ENCODE data around the gene EPYC. TPM values are rescaled to one million over a fixed set of nuclear protein-coding genes. Genes with fewer than 3 reads are reported as not detected.

EPYC gene, protein sequence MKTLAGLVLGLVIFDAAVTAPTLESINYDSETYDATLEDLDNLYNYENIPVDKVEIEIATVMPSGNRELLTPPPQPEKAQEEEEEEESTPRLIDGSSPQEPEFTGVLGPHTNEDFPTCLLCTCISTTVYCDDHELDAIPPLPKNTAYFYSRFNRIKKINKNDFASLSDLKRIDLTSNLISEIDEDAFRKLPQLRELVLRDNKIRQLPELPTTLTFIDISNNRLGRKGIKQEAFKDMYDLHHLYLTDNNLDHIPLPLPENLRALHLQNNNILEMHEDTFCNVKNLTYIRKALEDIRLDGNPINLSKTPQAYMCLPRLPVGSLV
- not detected for total RNA-seq
- long read RNA-seq = 0 reads

DNA sequence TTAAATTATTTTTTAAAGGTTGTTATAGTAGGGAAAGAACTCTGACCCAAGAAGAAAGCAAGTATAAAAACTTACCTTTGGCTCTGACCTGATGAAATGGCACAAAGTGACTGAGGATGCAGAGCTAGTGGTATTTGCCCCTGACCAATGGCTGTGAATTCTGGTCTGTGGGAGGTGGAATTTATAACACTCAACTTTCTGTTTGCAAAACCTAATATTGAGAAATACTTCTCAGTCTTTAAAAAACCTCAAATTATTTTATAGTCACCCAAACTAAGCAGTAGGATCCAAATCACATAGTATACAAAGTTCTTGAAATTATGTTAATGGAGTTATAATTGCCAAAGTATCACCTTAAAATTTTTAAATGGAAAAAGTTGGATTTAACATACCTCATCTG, at the start of gene EPYC:
TSS of gene EPYC (minus strand) at position 101 of the 400 bp plus-strand sequence. CDS start 2,407 bp downstream, outside the sequence.
- TF ChIP-seq, protein P1, sequence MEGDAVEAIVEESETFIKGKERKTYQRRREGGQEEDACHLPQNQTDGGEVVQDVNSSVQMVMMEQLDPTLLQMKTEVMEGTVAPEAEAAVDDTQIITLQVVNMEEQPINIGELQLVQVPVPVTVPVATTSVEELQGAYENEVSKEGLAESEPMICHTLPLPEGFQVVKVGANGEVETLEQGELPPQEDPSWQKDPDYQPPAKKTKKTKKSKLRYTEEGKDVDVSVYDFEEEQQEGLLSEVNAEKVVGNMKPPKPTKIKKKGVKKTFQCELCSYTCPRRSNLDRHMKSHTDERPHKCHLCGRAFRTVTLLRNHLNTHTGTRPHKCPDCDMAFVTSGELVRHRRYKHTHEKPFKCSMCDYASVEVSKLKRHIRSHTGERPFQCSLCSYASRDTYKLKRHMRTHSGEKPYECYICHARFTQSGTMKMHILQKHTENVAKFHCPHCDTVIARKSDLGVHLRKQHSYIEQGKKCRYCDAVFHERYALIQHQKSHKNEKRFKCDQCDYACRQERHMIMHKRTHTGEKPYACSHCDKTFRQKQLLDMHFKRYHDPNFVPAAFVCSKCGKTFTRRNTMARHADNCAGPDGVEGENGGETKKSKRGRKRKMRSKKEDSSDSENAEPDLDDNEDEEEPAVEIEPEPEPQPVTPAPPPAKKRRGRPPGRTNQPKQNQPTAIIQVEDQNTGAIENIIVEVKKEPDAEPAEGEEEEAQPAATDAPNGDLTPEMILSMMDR (IDR thresholded peaks at IDR 0.05) = no peak
- H3K4me1 ChIP-seq = no peaks in the 10 kb centered on the region
- H3K27ac ChIP-seq = no peak within 1 kb of the TSS
- DNase-seq (no peak), ATAC-seq (no peak)
- H3K36me3 ChIP-seq = no peaks in the 10 kb centered on the region
- H3K27me3 ChIP-seq (ENCODE audit: low read depth) = no peaks in the 10 kb centered on the region
- H3K9me3 ChIP-seq = no peaks in the 10 kb centered on the region
- intact Hi-C loops (cut with DNase I) = no loop called here
- H3K4me3 ChIP-seq = no peak within 1 kb of the TSS

- Histone ChIP-seq H3K27ac (no peak overlapping the region), H3K9me3 (no peaks in the 10 kb centered on the region)
- no peak for ATAC-seq
Observed at GRCh38 chr12:91053951-91054715, 49.4 kb upstream of the EPYC start.

GRCh38 chr12:91052026-91052425, 47.3 kb upstream of the EPYC start:
- no peak overlapping the region for H3K27ac ChIP-seq
- ATAC-seq (no peak), DNase-seq (no peak)
- H3K36me3 ChIP-seq = no peaks in the 10 kb centered on the region
- H3K27me3 ChIP-seq (ENCODE audit: low read depth) = no peaks in the 10 kb centered on the region
- H3K4me3 ChIP-seq = no peak overlapping the region
- TF ChIP-seq, protein P1 (IDR thresholded peaks at IDR 0.05) = no peak
- no peaks in the 10 kb centered on the region for H3K9me3 ChIP-seq
- intact Hi-C loops (cut with DNase I) = no loop called here
- H3K4me1 ChIP-seq = no peaks in the 10 kb centered on the region

More at GRCh38 chr12:91053951-91054715, 49.4 kb upstream of the EPYC start:
- Histone ChIP-seq H3K27me3 (ENCODE audit: low read depth) (no peaks in the 10 kb centered on the region), H3K4me1 (no peaks in the 10 kb centered on the region), H3K36me3 (no peaks in the 10 kb centered on the region), H3K4me3 (no peak overlapping the region)
- no peak for DNase-seq
- TF ChIP-seq, protein P1 (IDR thresholded peaks at IDR 0.05) = no peak
- intact Hi-C loops (cut with DNase I) = no loop called here

GRCh38 chr12:91044586-91044985, 39.8 kb upstream of the EPYC start:
- H3K27me3 ChIP-seq (ENCODE audit: low read depth) = no peaks in the 10 kb centered on the region
- ATAC-seq (no peak), DNase-seq (no peak)
- TF ChIP-seq, protein P1 (IDR thresholded peaks at IDR 0.05) = no peak
- H3K4me1 ChIP-seq = no peaks in the 10 kb centered on the region
- H3K9me3 ChIP-seq = no peaks in the 10 kb centered on the region
- no peak overlapping the region for H3K4me3 ChIP-seq
- intact Hi-C loops (cut with DNase I) = no loop called here
- no peaks in the 10 kb centered on the region for H3K36me3 ChIP-seq
- H3K27ac ChIP-seq = no peak overlapping the region

GRCh38 chr12:91043408-91043807, 38.6 kb upstream of the EPYC start:
- Histone ChIP-seq H3K27me3 (ENCODE audit: low read depth) (no peaks in the 10 kb centered on the region), H3K27ac (no peak overlapping the region), H3K9me3 (no peaks in the 10 kb centered on the region), H3K4me3 (no peak overlapping the region), H3K36me3 (no peaks in the 10 kb centered on the region), H3K4me1 (no peaks in the 10 kb centered on the region)
- ATAC-seq (no peak), DNase-seq (no peak)
- intact Hi-C loops (cut with DNase I) = no loop called here
- TF ChIP-seq, protein P1 (IDR thresholded peaks at IDR 0.05) = no peak

Data from lower lobe of right lung (tissue), 2 donors.